DOHH2 (cell line): ENCODE data around the gene PHGDH.

Experiments used
- H3F3A ChIP-seq: fragments of 200-600 bp; sonication (generic), shearing (Covaris generic); 2 replicates; pipeline ENCODE4 v1.6.0; 2016; ENCODE audit warnings: antibody characterized with exemption, mild to moderate bottlenecking; ENCODE audit not compliant: control insufficient read depth, insufficient read depth
- H3K27ac ChIP-seq: fragments of 200-600 bp; sonication (generic); 2 replicates; pipeline ENCODE4 v1.5.1; 2014; ENCODE audit warnings: low read depth, mild to moderate bottlenecking, low read length, moderate library complexity
- H3K27me3 ChIP-seq: fragments of 200-600 bp; sonication (generic); 2 replicates; pipeline ENCODE4 v1.6.1; 2014; ENCODE audit warnings: mild to moderate bottlenecking, low read length, mixed read lengths; ENCODE audit not compliant: control insufficient read depth
- H3K36me3 ChIP-seq: fragments of 200-600 bp; sonication (generic); 2 replicates; pipeline ENCODE4 v1.6.1; 2014; ENCODE audit warnings: mild to moderate bottlenecking, low read length, moderate library complexity, mixed read lengths; ENCODE audit not compliant: control insufficient read depth
- H3K4me1 ChIP-seq: fragments of 200-600 bp; sonication (generic); 2 replicates; pipeline ENCODE4 v1.6.1; 2014; ENCODE audit warnings: mild to moderate bottlenecking, low read length, mixed read lengths; ENCODE audit not compliant: control insufficient read depth
- H3K4me2 ChIP-seq: fragments of 200-600 bp; sonication (generic); 2 replicates; pipeline ENCODE4 v1.6.0; 2014; ENCODE audit warnings: mild to moderate bottlenecking, low read length, moderate library complexity
- H3K4me3 ChIP-seq: fragments of 200-600 bp; sonication (generic); 2 replicates; pipeline ENCODE4 v1.5.1; 2014; ENCODE audit warnings: mild to moderate bottlenecking, low read length, mixed read lengths
- H3K79me2 ChIP-seq: fragments of 200-600 bp; sonication (generic); 2 replicates; pipeline ENCODE4 v1.6.1; 2014; ENCODE audit warnings: mild to moderate bottlenecking, low read length, mixed read lengths; ENCODE audit not compliant: control insufficient read depth
- H3K9me2 ChIP-seq: fragments of 200-600 bp; sonication (generic); replicated peaks from 2 replicates; pipeline ENCODE4 v1.6.1; 2014; ENCODE audit warnings: mild to moderate bottlenecking, low read length, mixed read lengths; ENCODE audit not compliant: control insufficient read depth
- H3K9me3 ChIP-seq: fragments of 200-600 bp; sonication (generic); 2 replicates; pipeline ENCODE4 v1.6.1; 2014; ENCODE audit warnings: antibody characterized with exemption, low read length, mixed read lengths; ENCODE audit not compliant: control insufficient read depth, insufficient read depth
- H4K20me1 ChIP-seq: fragments of 200-600 bp; sonication (generic); 2 replicates; pipeline ENCODE4 v1.6.0; 2014; ENCODE audit warnings: low read depth, mild to moderate bottlenecking, antibody characterized with exemption, low read length, moderate library complexity; ENCODE audit not compliant: control insufficient read depth, insufficient read depth
- EZH2phosphoT487 ChIP-seq: fragments of 200-600 bp; sonication (generic); IDR thresholded peaks from 2 replicates; pipeline ENCODE4 v1.6.1; 2017; ENCODE audit warnings: borderline replicate concordance, mild to moderate bottlenecking, antibody characterized with exemption, low read length, moderate library complexity, mixed read lengths
- TF ChIP-seq, protein P1 (sequence below): fragments of 200-600 bp; sonication (generic); IDR thresholded peaks from one replicate; pipeline ENCODE4 v1.5.1; 2014; ENCODE audit warnings: antibody characterized with exemption, mild to moderate bottlenecking, low read depth, low read length; ENCODE audit not compliant: poor library complexity, severe bottlenecking

Gene PHGDH

GRCh38 chr1:119720866-119721440 is 9.2 kb downstream of the PHGDH start:
- H3K36me3 ChIP-seq: peaks cover 84% of the 10 kb centered on the region
- no peaks in the 10 kb centered on the region for H3F3A ChIP-seq
- no peaks in the 10 kb centered on the region for H3K9me2 ChIP-seq
- H3K27ac ChIP-seq: no peak overlapping the region
- H3K27me3 ChIP-seq: no peaks in the 10 kb centered on the region
- peaks cover 18% of the 10 kb centered on the region; the same call in 1 of the 2 replicates for H4K20me1 ChIP-seq
- no peak overlapping the region for H3K4me2 ChIP-seq
- TF ChIP-seq EZH2phosphoT487: no peak
- TF ChIP-seq, protein P1, sequence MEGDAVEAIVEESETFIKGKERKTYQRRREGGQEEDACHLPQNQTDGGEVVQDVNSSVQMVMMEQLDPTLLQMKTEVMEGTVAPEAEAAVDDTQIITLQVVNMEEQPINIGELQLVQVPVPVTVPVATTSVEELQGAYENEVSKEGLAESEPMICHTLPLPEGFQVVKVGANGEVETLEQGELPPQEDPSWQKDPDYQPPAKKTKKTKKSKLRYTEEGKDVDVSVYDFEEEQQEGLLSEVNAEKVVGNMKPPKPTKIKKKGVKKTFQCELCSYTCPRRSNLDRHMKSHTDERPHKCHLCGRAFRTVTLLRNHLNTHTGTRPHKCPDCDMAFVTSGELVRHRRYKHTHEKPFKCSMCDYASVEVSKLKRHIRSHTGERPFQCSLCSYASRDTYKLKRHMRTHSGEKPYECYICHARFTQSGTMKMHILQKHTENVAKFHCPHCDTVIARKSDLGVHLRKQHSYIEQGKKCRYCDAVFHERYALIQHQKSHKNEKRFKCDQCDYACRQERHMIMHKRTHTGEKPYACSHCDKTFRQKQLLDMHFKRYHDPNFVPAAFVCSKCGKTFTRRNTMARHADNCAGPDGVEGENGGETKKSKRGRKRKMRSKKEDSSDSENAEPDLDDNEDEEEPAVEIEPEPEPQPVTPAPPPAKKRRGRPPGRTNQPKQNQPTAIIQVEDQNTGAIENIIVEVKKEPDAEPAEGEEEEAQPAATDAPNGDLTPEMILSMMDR: no peak
- H3K4me3 ChIP-seq: no peak overlapping the region
- H3K9me3 ChIP-seq: no peaks in the 10 kb centered on the region
- peaks cover 61% of the 10 kb centered on the region for H3K79me2 ChIP-seq
- H3K4me1 ChIP-seq: peaks cover 6% of the 10 kb centered on the region

DNA sequence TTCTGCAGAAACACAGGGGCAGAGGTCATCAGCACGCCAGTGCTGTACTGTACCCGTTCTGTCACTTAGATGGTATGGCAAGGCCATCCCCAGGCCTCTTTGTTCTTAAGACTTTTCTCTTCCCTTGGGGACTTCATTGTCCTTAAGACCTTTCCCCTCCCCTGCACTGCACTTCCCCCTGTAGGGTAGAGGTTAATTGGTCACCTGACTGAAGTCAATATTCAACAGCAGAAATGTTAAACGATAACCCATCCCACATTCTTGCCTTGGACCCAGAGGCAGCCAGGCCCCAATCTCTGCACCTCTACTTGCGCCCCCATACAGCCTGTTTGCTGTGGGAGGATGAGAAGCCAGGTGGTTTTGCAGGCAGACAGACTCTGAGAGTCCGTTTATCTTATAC is 10.2 kb downstream of the PHGDH start:
- Histone ChIP-seq H3K4me3 (no peak overlapping the region), H3K4me2 (no peak overlapping the region), H3K4me1 (no peaks in the 10 kb centered on the region), H3K27me3 (no peaks in the 10 kb centered on the region), H3K36me3 (peaks cover 88% of the 10 kb centered on the region), H3F3A (no peaks in the 10 kb centered on the region), H3K9me3 (no peaks in the 10 kb centered on the region), H4K20me1 (peaks cover 18% of the 10 kb centered on the region; the same call in 1 of the 2 replicates), H3K27ac (no peak overlapping the region), H3K9me2 (no peaks in the 10 kb centered on the region), H3K79me2 (peaks cover 51% of the 10 kb centered on the region)
- TF ChIP-seq EZH2phosphoT487: no peak
- TF ChIP-seq, protein P1: no peak

GRCh38 chr1:119724611-119725218 is 13.0 kb downstream of the PHGDH start:
- Histone ChIP-seq H3K9me2 (no peaks in the 10 kb centered on the region), H3K27me3 (no peaks in the 10 kb centered on the region), H3K4me2 (no peak overlapping the region), H4K20me1 (peaks cover 7% of the 10 kb centered on the region; the same call in 1 of the 2 replicates), H3K79me2 (peaks cover 23% of the 10 kb centered on the region), H3K36me3 (peaks cover 97% of the 10 kb centered on the region), H3F3A (no peaks in the 10 kb centered on the region), H3K4me1 (no peaks in the 10 kb centered on the region), H3K9me3 (no peaks in the 10 kb centered on the region), H3K4me3 (no peak overlapping the region), H3K27ac (no peak overlapping the region)
- TF ChIP-seq, protein P1: no peak
